A549 (cell line): ENCODE results near the gene PPCDC.

Source experiments
- CTCF ChIP-seq: fragments of >200 bp; sonication (Bioruptor Twin); formaldehyde crosslinking; IDR thresholded peaks from 3 replicates; pipeline ENCODE4 v1.5.1; 2016
- ELK1 ChIP-seq: fragments of 150-350 bp; IDR thresholded peaks from 2 replicates; pipeline ENCODE4 v1.6.1; 2014; ENCODE audit warnings: low read depth, mild to moderate bottlenecking, low read length
- POLR2A ChIP-seq: IDR thresholded peaks from 2 replicates; pipeline ENCODE4 v1.6.1; 2012; ENCODE audit warnings: mild to moderate bottlenecking, low read length
- RCOR1 ChIP-seq: fragments of 150-350 bp; IDR thresholded peaks from 2 replicates; pipeline ENCODE4 v1.6.1; 2014; ENCODE audit warnings: antibody characterized with exemption, low read length, low read depth
- ZC3H11A ChIP-seq: fragments of 450-650 bp; IDR thresholded peaks from 2 replicates; pipeline ENCODE4 v1.6.1; 2014; ENCODE audit warnings: antibody characterized with exemption, mild to moderate bottlenecking
- ZNF302 ChIP-seq: fragments of 250-450 bp; sonication (Bioruptor Pico); IDR thresholded peaks from 2 replicates; pipeline ENCODE4 v1.9.0; 2021; ENCODE audit warnings: inconsistent platforms, mild to moderate bottlenecking, moderate library complexity

GRCh38 chr15:75045332-75046015 lies 22.1 kb downstream of the PPCDC start:
- TF ChIP-seq ZC3H11A = no peak
- no peak for TF ChIP-seq POLR2A
- no peak for TF ChIP-seq ZNF302 (CRISPR knock-in tag)
- TF ChIP-seq RCOR1 = no peak
- no peak for TF ChIP-seq CTCF
- no peak for TF ChIP-seq ELK1
